Activated CD4-positive, alpha-beta T cell treated with anti-CD3 and anti-CD28 coated beads, Interleukin-2, Interleukin-6, amounts not matched to agents 100 ng/mL and 50 ng/mL, durations not matched to agents 16 hours and 8 hours (primary cell): ENCODE data around the gene FOXJ1.
A peak's percentile ranks its signal among the peaks of the same experiment; 100 is the strongest.

Experiments
- DNase-seq: peaks from one replicate; pipeline ENCODE4 v3.0.0-alpha.2; 2020

FOXJ1 gene

GRCh38 chr17:76160896-76161528, 20.0 kb upstream of the FOXJ1 start:
- DNase-seq = no peak

- no peak for DNase-seq
Measured at GRCh38 chr17:76159157-76159556, 18.1 kb upstream of the FOXJ1 start.

GRCh38 chr17:76157759-76158158, 16.7 kb upstream of the FOXJ1 start:
- DNase-seq = no peak

- no peak for DNase-seq
Measured at GRCh38 chr17:76156662-76156991, 15.6 kb upstream of the FOXJ1 start.

- no peak for DNase-seq
Measured at GRCh38 chr17:76155988-76156661, 15.1 kb upstream of the FOXJ1 start.

- no peak for DNase-seq
Measured at GRCh38 chr17:76154936-76155845, 14.1 kb upstream of the FOXJ1 start.

- no peak for DNase-seq
Measured at GRCh38 chr17:76154292-76154691, 13.2 kb upstream of the FOXJ1 start.

- no peak for DNase-seq
Measured at GRCh38 chr17:76153640-76154039, 12.6 kb upstream of the FOXJ1 start.

GRCh38 chr17:76153202-76153601, 12.2 kb upstream of the FOXJ1 start:
- DNase-seq = no peak

- no peak for DNase-seq
Measured at GRCh38 chr17:76152591-76152990, 11.5 kb upstream of the FOXJ1 start.

GRCh38 chr17:76151896-76152454, 10.9 kb upstream of the FOXJ1 start:
- DNase-seq = no peak

- no peak for DNase-seq
Measured at GRCh38 chr17:76150712-76151622, 9.9 kb upstream of the FOXJ1 start.

- no peak for DNase-seq
Measured at GRCh38 chr17:76149214-76149613, 8.2 kb upstream of the FOXJ1 start.

- DNase-seq = no peak
Measured at GRCh38 chr17:76148015-76148326, 6.9 kb upstream of the FOXJ1 start.

GRCh38 chr17:76147211-76148014, 6.4 kb upstream of the FOXJ1 start:
- DNase-seq = no peak

- DNase-seq = peak; percentile 16
Measured at GRCh38 chr17:76146053-76146851, 5.2 kb upstream of the FOXJ1 start.

GRCh38 chr17:76145231-76146052, 4.4 kb upstream of the FOXJ1 start:
- DNase-seq = peak; percentile 42

- DNase-seq = no peak
Measured at GRCh38 chr17:76142585-76143041, 1.6 kb upstream of the FOXJ1 start.

GRCh38 chr17:76142039-76142584, 1.1 kb upstream of the FOXJ1 start:
- DNase-seq = no peak
